IPS-11a (cell line): Measurements from ENCODE around the gene ABCA13.

ENCODE experiments used
- H3K4me3 ChIP-seq: one replicate; pipeline ENCODE4 v1.5.1; 2013; ENCODE audit warnings: low read depth, low read length, control low read depth

Gene ABCA13

DNA sequence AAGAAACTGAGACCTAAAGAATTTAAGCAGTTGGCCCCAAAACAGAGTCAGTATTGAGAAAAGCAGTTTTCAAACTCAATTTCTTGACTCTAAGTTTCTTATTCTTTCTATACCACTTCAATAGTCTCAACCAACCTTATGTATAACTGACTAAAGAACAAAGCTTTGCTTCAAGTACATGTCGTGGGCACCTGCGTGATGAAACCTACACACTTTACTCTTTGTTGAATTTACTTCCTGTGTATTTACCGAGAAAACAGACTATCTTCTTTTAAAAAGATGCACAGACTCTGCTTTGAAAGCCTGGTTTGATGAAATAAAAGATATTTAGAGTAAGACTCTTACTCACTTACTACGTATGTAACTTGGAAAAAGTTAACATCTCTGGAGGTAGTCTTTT lies 455.9 kb downstream of the ABCA13 start:
- H3K4me3 ChIP-seq = no peak overlapping the region

DNA sequence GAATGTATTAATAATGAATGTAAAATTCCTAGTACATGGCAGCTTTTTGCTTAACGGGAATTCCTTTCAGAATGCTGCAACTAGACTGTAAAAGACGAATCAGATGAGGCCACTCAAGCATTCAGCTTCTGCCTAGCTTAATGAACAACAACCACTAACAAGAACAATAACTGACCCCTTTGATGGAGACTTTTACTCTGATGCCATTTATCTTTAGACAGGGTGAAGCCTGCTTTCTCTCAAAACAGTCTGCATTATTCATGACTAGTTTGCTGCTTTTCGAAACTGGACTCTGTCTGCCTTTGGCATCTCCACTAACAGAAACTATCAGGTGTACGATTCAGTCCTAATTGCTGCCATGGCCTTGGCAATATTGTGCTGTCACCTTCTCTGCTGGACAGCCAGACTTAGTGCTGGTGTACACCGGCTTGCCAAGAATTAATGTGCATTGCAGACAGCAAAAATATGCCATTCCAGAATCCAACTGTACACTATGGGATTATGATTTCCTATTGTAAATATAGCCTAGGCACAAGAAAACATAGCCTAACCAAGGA lies 457.6 kb downstream of the ABCA13 start:
- no peak overlapping the region for H3K4me3 ChIP-seq

DNA sequence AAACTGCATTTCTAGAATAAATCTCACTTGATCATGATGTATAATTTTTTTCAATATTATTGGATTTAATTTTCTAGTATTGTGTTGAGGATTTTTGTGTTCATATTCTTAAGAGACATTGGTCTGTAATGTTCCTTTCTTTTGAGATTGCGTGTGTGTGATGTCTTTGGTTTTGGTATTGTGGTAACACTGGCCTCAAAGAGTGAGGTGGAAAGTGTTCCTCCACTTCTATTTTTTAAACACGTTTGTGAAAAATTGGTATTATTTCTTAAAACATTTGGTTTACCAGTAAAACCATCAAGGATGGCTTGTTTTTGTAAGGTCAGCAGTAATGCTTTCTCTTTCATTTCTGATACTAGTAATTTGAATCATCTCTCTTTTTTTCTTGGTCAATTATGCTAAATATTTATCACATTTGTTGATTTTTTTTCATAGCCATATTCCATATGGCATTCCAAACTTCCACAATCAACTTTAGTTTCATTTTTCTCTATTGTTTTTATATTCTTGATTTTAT lies 462.9 kb downstream of the ABCA13 start:
- H3K4me3 ChIP-seq = no peak overlapping the region

DNA sequence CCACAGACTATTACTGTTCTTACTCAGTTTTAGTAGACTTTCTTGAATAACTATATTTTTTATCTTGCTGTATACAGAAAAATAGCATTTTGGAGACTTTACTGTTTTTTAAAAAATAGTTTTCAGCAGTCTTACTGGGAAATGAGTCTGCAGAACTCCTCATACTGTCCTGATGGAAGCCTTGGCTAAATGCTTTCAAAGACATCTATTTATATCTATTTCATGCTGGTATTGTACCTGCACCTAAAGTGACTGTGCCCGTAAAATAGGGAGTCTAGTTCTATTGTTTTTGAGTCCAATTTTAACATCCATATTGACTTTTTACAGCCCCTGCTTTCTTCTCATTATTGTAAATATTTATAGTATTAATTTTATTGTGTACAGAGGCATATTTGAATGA lies 464.5 kb downstream of the ABCA13 start:
- H3K4me3 ChIP-seq = no peak overlapping the region

DNA sequence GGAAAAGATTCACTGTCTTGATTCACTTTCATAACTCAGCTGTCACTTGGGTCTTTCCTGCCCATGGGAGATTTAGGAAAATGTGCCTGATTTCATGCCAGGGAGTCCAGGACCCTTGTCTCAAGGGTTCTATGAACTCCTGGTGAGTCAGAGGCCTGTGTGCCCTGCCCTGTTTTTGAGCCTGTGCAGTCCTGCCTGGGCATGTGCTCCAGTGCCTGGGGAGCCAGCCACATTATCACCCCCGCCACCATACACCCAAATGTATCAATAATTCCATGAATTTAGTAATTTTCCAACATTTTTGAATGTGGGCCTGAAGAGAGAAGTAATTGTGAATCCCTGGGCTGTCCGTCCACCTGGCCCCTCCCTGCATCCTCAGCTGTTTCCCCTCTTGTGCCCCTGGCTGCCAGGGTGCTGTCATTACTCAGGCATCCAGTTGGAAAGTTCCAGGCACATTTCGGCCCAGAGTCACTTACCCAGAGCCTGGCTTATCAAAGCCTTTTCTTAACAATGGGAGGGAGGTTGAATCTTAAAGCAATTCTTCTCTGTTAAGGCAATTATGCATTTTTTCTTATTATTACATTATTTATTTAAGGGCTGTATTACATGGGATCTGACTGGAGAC lies 465.2 kb downstream of the ABCA13 start:
- H3K4me3 ChIP-seq = no peak overlapping the region

DNA sequence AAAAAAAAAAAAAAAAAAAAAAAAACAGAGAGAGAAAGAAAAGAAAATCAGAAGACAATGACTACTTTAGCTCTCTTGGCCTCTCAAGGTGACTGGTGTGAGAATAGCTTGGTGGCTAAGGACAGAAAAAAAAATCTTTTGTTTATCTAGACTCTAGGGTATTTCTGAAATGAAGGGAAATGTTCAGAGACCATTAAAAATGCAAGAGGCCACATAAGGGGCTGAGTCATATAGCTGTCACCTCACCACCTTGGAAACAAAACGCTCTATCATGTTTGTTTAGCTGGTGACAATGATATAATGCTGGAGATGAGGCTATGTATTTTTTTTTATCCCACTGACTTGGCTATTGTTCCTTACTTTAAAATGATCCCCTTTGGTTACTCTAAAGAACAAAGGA lies 466.1 kb downstream of the ABCA13 start:
- H3K4me3 ChIP-seq = no peak overlapping the region

DNA sequence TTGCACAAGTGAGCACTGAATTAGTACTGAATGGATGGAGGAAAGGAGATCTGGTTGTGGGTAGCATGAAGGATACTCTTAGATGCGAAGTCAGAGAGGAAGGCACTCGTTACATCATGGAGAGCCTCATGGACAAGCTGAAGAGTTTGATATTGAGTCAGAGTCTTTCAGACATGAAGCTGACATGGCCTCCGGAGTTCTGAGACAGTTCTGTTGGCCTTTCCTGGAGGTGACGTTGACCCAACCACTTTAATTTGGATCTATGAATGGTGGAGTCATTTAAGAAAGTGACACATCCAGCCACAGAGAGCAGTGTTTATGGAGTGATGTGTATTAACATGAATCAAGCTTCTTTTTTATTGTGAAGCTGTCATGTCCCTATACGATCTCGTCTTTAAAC lies 466.8 kb downstream of the ABCA13 start:
- H3K4me3 ChIP-seq = no peak overlapping the region

DNA sequence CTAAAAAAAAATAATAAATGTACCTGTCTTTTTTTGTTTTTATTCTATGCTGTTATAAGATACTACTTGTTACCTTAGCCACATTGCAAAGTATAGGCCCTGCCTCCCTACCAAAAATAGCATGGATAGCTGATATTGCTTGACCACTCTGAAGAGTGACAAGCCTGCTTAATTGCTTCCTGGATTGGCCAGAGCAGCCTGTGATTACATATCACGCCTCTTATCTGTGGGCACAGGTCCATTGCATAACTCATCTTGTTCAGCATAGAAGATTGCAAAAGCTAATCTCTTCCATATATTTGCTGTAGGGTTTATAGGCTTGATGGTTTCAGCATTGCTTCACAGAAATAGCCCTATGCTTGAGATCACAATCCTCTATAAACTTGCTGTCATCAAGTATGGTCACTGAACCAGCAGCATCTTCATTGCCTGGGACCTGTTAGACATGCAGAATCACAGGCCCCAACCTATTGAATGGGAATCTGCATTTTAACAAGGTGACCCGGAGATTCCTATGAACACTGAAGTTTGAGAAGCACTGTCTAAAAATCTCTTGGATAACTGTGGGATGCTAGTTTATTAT lies 472.3 kb downstream of the ABCA13 start:
- no peak overlapping the region for H3K4me3 ChIP-seq

DNA sequence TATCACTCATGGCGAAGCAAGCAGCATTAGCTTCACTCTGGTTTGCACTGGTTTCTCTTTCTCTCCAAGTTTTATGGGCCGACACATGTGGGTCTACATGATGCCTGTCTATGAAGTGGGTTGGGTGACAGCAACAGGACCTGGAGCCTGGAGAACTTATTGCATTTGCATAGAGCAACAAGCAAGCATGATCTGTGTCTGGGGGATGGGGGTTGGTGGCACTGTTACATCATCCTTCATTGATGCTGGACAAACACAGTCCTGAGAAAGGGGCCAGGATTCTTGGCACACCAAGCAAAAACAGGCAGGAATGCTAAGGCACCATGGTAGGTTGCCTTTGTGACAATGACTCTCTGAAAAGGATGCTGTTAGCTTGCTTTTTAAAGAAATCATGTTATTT lies 486.9 kb downstream of the ABCA13 start:
- no peak overlapping the region for H3K4me3 ChIP-seq

DNA sequence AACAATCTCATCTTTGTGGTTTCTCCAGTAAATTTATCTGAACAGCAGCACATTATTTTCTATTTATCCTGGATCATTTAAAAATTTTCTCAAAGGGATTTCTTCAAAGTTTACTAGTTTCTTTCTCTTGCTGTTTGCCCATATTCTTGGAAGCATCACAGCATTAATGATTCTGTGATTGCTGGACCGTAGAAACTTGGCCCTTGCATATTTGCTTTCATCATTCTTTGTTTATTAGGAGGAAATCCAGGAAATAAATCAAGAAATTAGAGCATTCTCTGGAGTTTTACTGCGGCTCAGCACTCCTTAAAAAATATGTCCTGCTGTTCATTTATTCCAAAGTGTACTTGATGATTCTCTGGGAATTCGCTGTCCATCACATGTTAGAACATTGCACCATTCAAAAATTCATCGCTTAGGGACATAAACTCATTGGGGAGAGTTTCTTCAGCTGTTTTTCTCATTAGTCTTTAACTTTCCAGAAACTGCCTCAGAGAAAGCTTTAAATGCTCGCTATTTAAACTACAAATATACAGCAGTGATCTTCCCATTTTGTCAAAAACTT lies 489.1 kb downstream of the ABCA13 start:
- H3K4me3 ChIP-seq = no peak overlapping the region

DNA sequence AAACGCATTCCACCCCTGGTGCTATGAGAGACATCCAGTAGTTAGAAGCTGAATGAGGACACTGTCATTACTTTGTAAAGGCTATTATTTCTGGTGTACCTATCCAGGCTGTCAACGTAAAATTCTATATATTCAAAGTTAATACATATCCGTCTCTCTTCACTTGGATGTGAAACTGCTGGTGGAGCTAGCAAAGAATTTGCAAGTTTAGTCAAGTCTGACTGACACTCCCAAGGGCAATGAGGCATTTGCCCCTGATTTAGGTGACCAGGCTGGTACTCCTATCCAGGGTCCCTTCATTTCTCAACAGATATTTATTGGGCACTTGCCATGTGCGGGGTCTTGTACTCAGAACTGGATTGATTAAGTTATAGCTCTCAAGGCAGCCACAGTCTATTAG lies 493.0 kb downstream of the ABCA13 start:
- no peak overlapping the region for H3K4me3 ChIP-seq

DNA sequence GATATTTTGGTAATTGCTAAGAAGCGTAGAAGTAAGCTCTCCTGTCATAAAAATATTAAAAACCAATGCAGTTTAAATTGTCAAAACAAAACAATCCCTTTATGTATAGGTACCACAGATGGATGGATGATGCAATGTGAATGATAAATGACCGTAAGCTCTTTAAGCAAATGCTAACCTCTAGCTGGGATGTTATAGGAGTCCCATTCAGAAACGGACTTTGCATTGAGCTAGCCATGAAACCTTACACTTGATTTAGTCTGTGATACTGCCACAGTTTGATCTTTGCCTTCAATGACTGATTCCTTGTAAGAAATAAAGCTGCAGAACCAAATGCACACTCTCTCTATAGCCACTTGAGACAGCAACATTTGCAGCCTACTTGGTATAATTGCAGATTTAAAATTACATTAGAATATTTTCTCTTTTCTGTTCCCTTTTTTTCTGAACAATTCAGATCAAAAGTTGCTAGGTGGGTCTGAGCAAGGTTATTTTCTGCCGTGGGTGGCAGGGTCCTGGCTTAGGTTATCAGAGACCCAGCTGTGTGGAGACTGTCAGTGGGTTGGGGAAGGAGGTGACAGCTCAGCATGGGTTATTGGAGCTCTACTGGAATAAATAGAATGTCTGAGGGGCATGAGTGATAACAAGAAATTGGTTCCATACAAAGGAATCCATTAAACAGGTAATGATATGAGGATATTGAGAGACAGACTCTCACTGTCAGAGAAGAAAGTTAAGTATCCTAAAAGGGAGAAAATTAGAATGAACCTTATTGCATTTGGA lies 494.3 kb downstream of the ABCA13 start:
- no peak overlapping the region for H3K4me3 ChIP-seq

DNA sequence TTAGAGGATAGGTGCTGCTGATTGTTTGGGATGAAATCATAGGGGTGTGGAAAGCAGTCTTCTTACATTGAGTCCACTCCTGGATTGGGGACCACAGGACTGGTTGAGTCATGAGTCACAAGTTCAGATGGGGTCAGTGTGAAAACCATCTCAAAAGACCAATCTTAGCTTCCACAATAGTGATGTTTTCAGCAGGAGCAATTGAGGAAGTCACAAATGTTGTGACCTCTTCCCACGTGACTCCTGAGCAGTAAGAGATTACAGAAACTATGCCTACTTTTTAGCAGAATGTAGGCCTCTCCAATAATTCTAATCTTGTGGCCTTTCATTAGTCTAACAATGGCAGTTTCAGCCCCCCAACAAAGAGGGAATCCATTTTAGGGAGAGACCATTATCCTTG lies 496.1 kb downstream of the ABCA13 start:
- H3K4me3 ChIP-seq = no peak overlapping the region

DNA sequence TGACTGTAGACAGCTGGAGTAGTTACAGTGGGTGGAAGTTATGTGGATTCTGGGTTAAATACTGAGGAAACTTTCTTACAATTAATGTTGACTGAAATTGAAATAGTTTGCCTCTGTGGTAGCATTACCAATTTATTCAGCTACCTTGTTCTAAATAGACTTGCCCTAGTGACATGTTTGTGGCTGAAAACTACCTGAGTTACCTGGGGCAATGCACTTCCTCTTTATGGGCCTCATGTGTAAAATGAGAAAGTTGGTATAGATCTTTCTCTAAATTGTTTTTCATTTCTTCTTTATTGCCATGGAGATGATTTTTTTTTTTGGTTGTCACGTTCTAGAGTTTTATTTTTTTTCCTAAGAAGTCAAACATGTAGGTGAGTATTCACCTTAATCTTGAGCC lies 500.4 kb downstream of the ABCA13 start:
- no peak overlapping the region for H3K4me3 ChIP-seq

DNA sequence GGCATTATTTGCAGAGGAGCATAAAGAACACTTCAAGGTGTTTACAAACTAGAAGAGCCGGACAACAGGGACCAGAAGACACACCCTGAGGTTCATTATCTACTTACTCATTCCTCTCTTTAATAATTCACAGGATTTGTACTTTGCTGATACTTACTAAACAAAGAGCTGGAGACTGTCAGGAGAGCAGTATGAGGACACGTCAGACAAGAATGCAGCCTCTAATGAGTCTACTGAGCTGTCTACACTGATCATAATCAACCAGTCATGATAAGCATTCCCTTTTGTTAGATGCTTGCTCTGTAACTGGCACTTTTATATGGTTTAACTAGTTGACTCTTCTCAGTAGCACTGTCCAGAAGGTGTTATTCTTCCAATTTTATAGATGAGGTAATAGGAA lies 509.7 kb downstream of the ABCA13 start:
- no peak overlapping the region for H3K4me3 ChIP-seq

DNA sequence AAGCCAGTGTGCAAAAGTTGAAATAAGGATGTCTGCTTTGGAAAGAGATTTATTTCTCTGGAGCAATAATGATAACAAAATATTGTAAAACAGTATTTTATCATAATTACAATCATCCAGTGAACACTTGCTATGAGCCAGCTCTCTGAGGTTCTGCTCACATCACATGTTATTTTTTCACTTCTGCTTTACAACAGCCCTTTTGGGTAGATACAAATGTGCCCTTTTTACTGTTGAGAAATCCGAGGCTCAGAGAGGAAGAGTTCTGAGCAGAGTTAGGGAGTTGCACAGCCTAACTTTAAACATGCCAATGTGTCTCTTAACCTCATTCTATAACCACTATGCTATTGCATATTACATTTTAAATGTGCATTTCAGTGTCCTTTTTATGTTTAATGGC lies 520.5 kb downstream of the ABCA13 start:
- H3K4me3 ChIP-seq = no peak overlapping the region
